Body of pancreas (tissue), 4 donors: Measurements from ENCODE around the gene RRAGD. TPM values are rescaled to one million over a fixed set of nuclear protein-coding genes. Genes with fewer than 3 reads are reported as not detected.

Experiments
- ATAC-seq: fragments of 150-250 bp; one replicate; pipeline ENCODE4 v1.9.1; 2016
- DNase-seq, 4 donors: peaks; one replicate each; pipeline ENCODE4 v3.0.0-alpha.2; 2019
- H3K27ac ChIP-seq, 4 donors: fragments of 200-600 bp; sonication (generic); 1 replicate in 3 of 4; 2 replicates in 1 of 4; pipeline versions ENCODE4 v1.5.1 to v1.6.1; 2016 to 2019; ENCODE audit warnings: mild to moderate bottlenecking in 1 of 4, mixed read lengths in 1 of 4, moderate library complexity in 1 of 4
- H3K27me3 ChIP-seq, 2 donors: fragments of 200-600 bp; sonication (generic); one replicate each; pipeline ENCODE4 v1.6.0; 2016; ENCODE audit warnings: mild to moderate bottlenecking in 1 of 2
- H3K36me3 ChIP-seq, 2 donors: fragments of 200-600 bp; sonication (generic); replicated peaks in 1 of 2; 2 replicates each; pipeline ENCODE4 v1.5.1; 2016; ENCODE audit warnings: low read depth in 2 of 2; ENCODE audit not compliant: insufficient read depth in 1 of 2
- H3K4me1 ChIP-seq: fragments of 200-600 bp; sonication (generic); one replicate; pipeline ENCODE4 v1.6.0; 2016
- H3K4me3 ChIP-seq, 2 donors: fragments of 200-600 bp; sonication (generic); 1 replicate in 1 of 2; 2 replicates in 1 of 2; pipeline ENCODE4 v1.5.1; 2016 to 2019
- H3K9me3 ChIP-seq, 3 donors: fragments of 200-600 bp; sonication (generic); 1 replicate in 2 of 3; 2 replicates in 1 of 3; pipeline ENCODE4 v1.5.1; 2016
- POLR2A ChIP-seq, 3 donors: fragments of 450-650 bp; IDR thresholded peaks; one replicate each; pipeline ENCODE4 v1.6.1; 2016; ENCODE audit warnings: antibody characterized with exemption in 3 of 3, mild to moderate bottlenecking in 2 of 3
- WGBS, 2 donors: methylation state at CpG; one replicate each; pipeline ENCODE4 v1.1.5; 2017; 5-methylcytosine and 5-hydroxymethylcytosine counted together
- intact Hi-C: fragments of 100-400 bp; cut with DNase I; formaldehyde crosslinking; loops from one replicate; pipeline ENCODE4 v1.15.1; 2023
- total RNA-seq, 2 donors: library from RNA; depleted of rRNA; stranded (reverse); fragments of >200 nt; gene quantifications; one replicate each; pipeline ENCODE4 v1.1.0, GENCODE V29; 2016
- TF ChIP-seq, protein P1 (sequence below), 7 experiments: fragments of 450-650 bp in 4 of 7; fragments of 200-600 bp in 3 of 7; sonication (generic) in 3 of 7; IDR thresholded peaks; one replicate each; pipeline ENCODE4 v1.5.1; 2016 to 2019; ENCODE audit warnings: antibody characterized with exemption in 7 of 7

Gene RRAGD
- total RNA-seq, 2 donors from 2014 or later, result 9.2 to 9.3 TPM

DNA sequence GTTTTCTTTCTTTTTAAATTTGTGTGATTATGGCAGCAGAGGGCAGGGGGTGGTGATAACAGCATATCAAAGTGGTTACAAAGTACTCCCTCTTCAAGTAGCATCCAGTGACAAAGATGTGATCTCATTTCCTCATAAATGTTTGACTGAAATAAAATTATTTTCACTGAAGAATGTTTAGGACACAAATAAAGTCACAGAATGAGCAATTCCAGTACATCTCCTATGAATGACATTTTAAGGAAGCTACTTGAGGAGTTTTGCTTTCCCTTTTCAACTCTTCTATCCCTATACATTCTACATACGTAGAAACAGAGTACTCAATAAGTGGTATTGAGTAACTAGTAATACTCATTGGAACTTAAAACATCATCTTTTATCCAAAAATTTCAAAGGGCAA is 83.1 kb downstream of the RRAGD start:
- H3K9me3 ChIP-seq, result no peaks in the 10 kb centered on the region
- H3K27me3 ChIP-seq, result no peaks in the 10 kb centered on the region
- 81 to 96% methylated on average over 1 of the region's 1 CpG for WGBS, 2 donors
- TF ChIP-seq POLR2A (IDR thresholded peaks at IDR 0.05), result no peak
- TF ChIP-seq, protein P1, sequence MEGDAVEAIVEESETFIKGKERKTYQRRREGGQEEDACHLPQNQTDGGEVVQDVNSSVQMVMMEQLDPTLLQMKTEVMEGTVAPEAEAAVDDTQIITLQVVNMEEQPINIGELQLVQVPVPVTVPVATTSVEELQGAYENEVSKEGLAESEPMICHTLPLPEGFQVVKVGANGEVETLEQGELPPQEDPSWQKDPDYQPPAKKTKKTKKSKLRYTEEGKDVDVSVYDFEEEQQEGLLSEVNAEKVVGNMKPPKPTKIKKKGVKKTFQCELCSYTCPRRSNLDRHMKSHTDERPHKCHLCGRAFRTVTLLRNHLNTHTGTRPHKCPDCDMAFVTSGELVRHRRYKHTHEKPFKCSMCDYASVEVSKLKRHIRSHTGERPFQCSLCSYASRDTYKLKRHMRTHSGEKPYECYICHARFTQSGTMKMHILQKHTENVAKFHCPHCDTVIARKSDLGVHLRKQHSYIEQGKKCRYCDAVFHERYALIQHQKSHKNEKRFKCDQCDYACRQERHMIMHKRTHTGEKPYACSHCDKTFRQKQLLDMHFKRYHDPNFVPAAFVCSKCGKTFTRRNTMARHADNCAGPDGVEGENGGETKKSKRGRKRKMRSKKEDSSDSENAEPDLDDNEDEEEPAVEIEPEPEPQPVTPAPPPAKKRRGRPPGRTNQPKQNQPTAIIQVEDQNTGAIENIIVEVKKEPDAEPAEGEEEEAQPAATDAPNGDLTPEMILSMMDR (IDR thresholded peaks at IDR 0.05), result no peak
- H3K36me3 ChIP-seq, result peaks cover 0 to 15% of the 10 kb centered on the region in 2 donors
- DNase-seq (no peak), ATAC-seq (no peak)
- intact Hi-C loops, result no loop called here
- no peak overlapping the region for H3K4me3 ChIP-seq
- H3K27ac ChIP-seq, result no peak overlapping the region
- peaks cover 8% of the 10 kb centered on the region for H3K4me1 ChIP-seq

DNA sequence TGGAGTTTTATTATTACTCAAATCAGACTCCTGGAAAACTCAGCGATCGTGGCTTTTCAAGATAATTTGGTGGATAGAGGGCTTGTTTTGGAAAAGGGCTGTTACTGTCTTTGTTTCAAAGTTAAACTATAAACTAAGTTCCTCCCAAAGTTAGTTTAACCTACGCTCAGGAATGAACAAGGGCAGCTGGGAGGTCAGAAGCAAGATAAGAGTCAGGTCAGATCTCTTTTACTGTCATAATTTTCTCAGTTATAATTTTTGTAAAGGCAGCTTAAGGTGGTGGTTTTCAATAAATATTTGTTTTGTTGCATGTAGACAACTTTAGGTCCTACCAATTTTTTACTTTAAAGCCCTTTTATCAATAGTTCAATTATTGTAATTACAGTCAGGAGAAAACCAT is 87.8 kb downstream of the RRAGD start:
- ATAC-seq (no peak), DNase-seq (no peak)
- Histone ChIP-seq H3K27ac (no peak overlapping the region), H3K4me3 (no peak overlapping the region), H3K27me3 (no peaks in the 10 kb centered on the region), H3K4me1 (peaks cover 2% of the 10 kb centered on the region), H3K36me3 (peaks cover 0 to 9% of the 10 kb centered on the region in 2 donors), H3K9me3 (no peaks in the 10 kb centered on the region)
- WGBS, 2 donors, result 58 to 59% methylated on average over 3 of the region's 3 CpGs
- no peak for TF ChIP-seq POLR2A (IDR thresholded peaks at IDR 0.05)
- TF ChIP-seq, protein P1 (IDR thresholded peaks at IDR 0.05), result no peak
- intact Hi-C loops, result no loop called here

DNA sequence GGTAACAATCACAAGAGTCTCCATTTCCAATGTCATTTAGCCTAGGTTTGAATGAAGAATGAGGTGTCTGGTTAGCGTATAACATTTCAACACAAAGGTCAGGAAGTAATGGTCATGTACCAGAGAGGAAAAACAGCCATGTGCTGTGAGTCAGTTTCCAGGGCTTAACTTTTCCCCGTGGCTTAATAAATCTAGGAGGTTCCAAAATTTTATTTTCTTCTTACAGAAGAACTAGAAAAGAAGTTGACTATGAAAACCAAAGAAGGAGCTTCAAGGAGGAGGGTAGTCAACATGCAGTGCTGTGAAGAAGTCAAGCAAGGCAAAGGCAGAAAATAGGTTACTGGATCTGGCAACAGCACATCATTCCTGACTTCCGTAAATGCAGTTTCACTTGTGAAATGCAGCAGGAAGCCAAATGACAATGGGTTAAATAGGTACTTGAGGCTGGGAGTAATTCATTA is 88.5 kb downstream of the RRAGD start:
- Histone ChIP-seq H3K27me3 (no peaks in the 10 kb centered on the region), H3K36me3 (peaks cover 0 to 5% of the 10 kb centered on the region in 2 donors), H3K9me3 (no peaks in the 10 kb centered on the region), H3K4me3 (no peak overlapping the region), H3K27ac (no peak overlapping the region), H3K4me1 (no peaks in the 10 kb centered on the region)
- TF ChIP-seq, protein P1 (IDR thresholded peaks at IDR 0.05), result no peak
- TF ChIP-seq POLR2A (IDR thresholded peaks at IDR 0.05), result no peak
- no peak for ATAC-seq
- no peak for DNase-seq
- intact Hi-C loops, result no loop called here
- WGBS, 2 donors, result 71 to 91% methylated on average over 3 of the region's 3 CpGs

DNA sequence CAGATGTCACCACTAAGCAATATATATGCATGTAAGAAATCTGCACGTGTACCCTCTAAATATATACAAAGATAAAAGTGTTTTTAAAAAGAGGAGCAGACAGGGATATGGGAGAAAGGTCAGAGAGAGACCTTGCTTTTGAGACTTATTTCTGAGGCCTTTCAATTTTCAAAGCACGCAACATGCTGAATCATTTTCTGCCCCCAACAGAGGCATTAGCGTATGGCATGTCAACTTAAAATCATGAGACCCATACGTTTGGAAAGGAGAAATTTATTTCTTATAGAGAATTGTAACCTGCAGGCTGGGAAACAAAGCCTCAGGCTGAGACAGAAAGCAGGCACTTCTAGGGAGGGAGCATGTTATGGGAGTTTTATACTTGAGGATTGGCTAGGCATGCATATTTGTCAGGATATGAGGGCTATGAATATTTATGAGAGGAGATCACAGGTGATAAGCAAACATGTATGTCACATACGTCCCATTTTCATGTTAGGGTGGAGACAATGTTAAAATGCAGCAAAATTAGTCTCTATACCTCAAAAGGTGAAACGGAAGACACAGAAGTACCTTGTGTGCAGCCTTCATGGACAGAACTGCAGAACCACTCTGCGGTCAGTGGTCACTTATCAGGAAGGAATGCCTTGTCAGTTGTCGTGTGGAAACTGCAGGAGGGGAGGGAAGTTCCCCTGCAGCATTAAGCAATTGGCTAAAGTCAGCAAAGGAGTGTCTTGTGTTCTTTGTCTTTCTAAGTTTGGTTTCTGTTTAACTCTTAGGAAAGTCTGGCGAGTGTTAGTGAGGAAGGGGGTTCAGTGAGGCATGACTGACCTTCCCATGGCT is 90.7 kb downstream of the RRAGD start:
- Histone ChIP-seq H3K36me3 (peaks cover 0 to 2% of the 10 kb centered on the region in 2 donors), H3K27ac (no peak overlapping the region)
- 79 to 90% methylated on average over 9 of the region's 9 CpGs for WGBS, 2 donors

More for the DNA sequence above, 90.7 kb downstream of the RRAGD start:
- no peak overlapping the region for H3K4me3 ChIP-seq
- intact Hi-C loops, result no loop called here
- ATAC-seq (no peak), DNase-seq (peak in 1 of 4 donors; percentile 33)
- H3K4me1 ChIP-seq, result no peaks in the 10 kb centered on the region
- no peaks in the 10 kb centered on the region for H3K9me3 ChIP-seq
- TF ChIP-seq POLR2A (IDR thresholded peaks at IDR 0.05), result no peak
- TF ChIP-seq, protein P1 (IDR thresholded peaks at IDR 0.05), result no peak
- no peaks in the 10 kb centered on the region for H3K27me3 ChIP-seq
